Stimulated activated CD8-positive, alpha-beta memory T cell treated with anti-CD3 and anti-CD28 coated beads, Interleukin-4, amount 100 ng/mL, for 4 hours (primary cell): ENCODE results near the gene DEFB129.
"Not testable (repeated sequence)": the region's sequence is repeated elsewhere in the genome, so short reads cannot be mapped to it uniquely, and the experiment has no call there.

Experiments
- DNase-seq, 2 donors: peaks; one replicate each; pipeline ENCODE4 v3.0.0-alpha.2; 2020; ENCODE audit warnings: low read depth in 2 of 2, low spot score in 1 of 2

DEFB129 gene

GRCh38 chr20:226958-227357 lies at the start of gene DEFB129:
DEFB129 (plus strand) TSS chr20:227258; CDS start chr20:227289, 31 bp downstream.
- no peak for DNase-seq

GRCh38 chr20:184288-184687 lies 42.8 kb upstream of the DEFB129 start:
- DNase-seq = no peak

- no peak for DNase-seq
Observed at GRCh38 chr20:187733-188132, 39.3 kb upstream of the DEFB129 start.

- no peak for DNase-seq
Observed at GRCh38 chr20:189611-190010, 37.4 kb upstream of the DEFB129 start, which contains the start of gene DEFB128. DEFB128 (minus strand) TSS chr20:189711; CDS start chr20:189623, 88 bp downstream.

GRCh38 chr20:198225-198624 lies 28.8 kb upstream of the DEFB129 start:
- no peak for DNase-seq

GRCh38 chr20:199996-200395 lies 27.1 kb upstream of the DEFB129 start:
- no peak for DNase-seq

- not testable (repeated sequence) for DNase-seq
Observed at GRCh38 chr20:203630-204029, 23.4 kb upstream of the DEFB129 start.

- no peak for DNase-seq
Observed at GRCh38 chr20:208942-209566, 18.0 kb upstream of the DEFB129 start.

GRCh38 chr20:210809-211502 lies 16.1 kb upstream of the DEFB129 start:
- DNase-seq = no peak

GRCh38 chr20:214383-214782 lies 12.7 kb upstream of the DEFB129 start:
- no peak for DNase-seq

- no peak for DNase-seq
Observed at GRCh38 chr20:215796-216195, 11.3 kb upstream of the DEFB129 start.

GRCh38 chr20:217266-217665 lies 9.8 kb upstream of the DEFB129 start:
- DNase-seq = no peak

- DNase-seq = no peak
Observed at GRCh38 chr20:219290-220115, 7.6 kb upstream of the DEFB129 start.

- DNase-seq = no peak
Observed at GRCh38 chr20:221258-221830, 5.7 kb upstream of the DEFB129 start.

GRCh38 chr20:225879-226278 lies 1.2 kb upstream of the DEFB129 start:
- DNase-seq = not testable (repeated sequence)

- no peak for DNase-seq
Observed at GRCh38 chr20:227439-228105, 514 bp downstream of the DEFB129 start.

- DNase-seq = no peak
Observed at GRCh38 chr20:235891-236290, 8.8 kb downstream of the DEFB129 start.

- DNase-seq = no peak
Observed at GRCh38 chr20:237489-237888, 10.4 kb downstream of the DEFB129 start.

GRCh38 chr20:237929-238328 lies 10.9 kb downstream of the DEFB129 start:
- no peak for DNase-seq

GRCh38 chr20:242905-243304 lies 15.8 kb downstream of the DEFB129 start:
- DNase-seq = no peak

GRCh38 chr20:251354-251753 lies 24.3 kb downstream of the DEFB129 start:
- DNase-seq = no peak
